MM.1S (cell line): ENCODE measurements around the gene NDFIP1.

Experiments
- DNase-seq: peaks from one replicate; pipeline ENCODE4 v3.0.0-alpha.2; 2015
- H2AFZ ChIP-seq: fragments of 300-600 bp; sonication (generic); 2 replicates; pipeline ENCODE4 v1.6.0; 2016; ENCODE audit warnings: antibody characterized with exemption, low read length
- H3F3A ChIP-seq: fragments of 300-600 bp; sonication (generic); 2 replicates; pipeline ENCODE4 v1.6.1; 2016; ENCODE audit warnings: mild to moderate bottlenecking, antibody characterized with exemption, low read length, moderate library complexity, mixed read lengths; ENCODE audit not compliant: insufficient read depth
- H3K27ac ChIP-seq: fragments of 300-600 bp; sonication (generic); 2 replicates; pipeline ENCODE4 v1.5.1; 2016; ENCODE audit warnings: mild to moderate bottlenecking, low read length
- H3K27me3 ChIP-seq: fragments of 300-600 bp; sonication (generic); replicated peaks from 2 replicates; pipeline ENCODE4 v1.6.0; 2016; ENCODE audit warnings: low read length; ENCODE audit not compliant: insufficient read depth
- H3K36me3 ChIP-seq: fragments of 300-600 bp; sonication (generic); replicated peaks from 2 replicates; pipeline ENCODE4 v1.6.1; 2016; ENCODE audit warnings: mild to moderate bottlenecking, low read length, mixed read lengths; ENCODE audit not compliant: insufficient read depth
- H3K4me1 ChIP-seq: fragments of 300-600 bp; sonication (generic); 2 replicates; pipeline ENCODE4 v1.6.1; 2016; ENCODE audit warnings: low read length, mixed read lengths
- H3K4me2 ChIP-seq: fragments of 300-600 bp; sonication (generic); 2 replicates; pipeline ENCODE4 v1.6.0; 2016; ENCODE audit warnings: low read depth, low read length
- H3K4me3 ChIP-seq: fragments of 300-600 bp; sonication (generic); 2 replicates; pipeline ENCODE4 v1.5.1; 2016; ENCODE audit warnings: low read length, mixed read lengths
- H3K79me2 ChIP-seq: fragments of 300-600 bp; sonication (generic); 2 replicates; pipeline ENCODE4 v1.6.1; 2016; ENCODE audit warnings: mixed run types, low read length, mixed read lengths
- H3K9ac ChIP-seq: fragments of 300-600 bp; sonication (generic); 2 replicates; pipeline ENCODE4 v1.6.1; 2016; ENCODE audit warnings: low read length, mixed read lengths
- H3K9me2 ChIP-seq: fragments of 300-600 bp; sonication (generic); replicated peaks from 2 replicates; pipeline ENCODE4 v1.6.1; 2016; ENCODE audit warnings: mild to moderate bottlenecking, low read length, mixed read lengths; ENCODE audit not compliant: insufficient read depth
- H3K9me3 ChIP-seq: fragments of 300-600 bp; sonication (generic); replicated peaks from 2 replicates; pipeline ENCODE4 v1.6.1; 2016; ENCODE audit warnings: mild to moderate bottlenecking, low read length, mixed read lengths; ENCODE audit not compliant: insufficient read depth
- H4K20me1 ChIP-seq: fragments of 300-600 bp; sonication (generic); 2 replicates; pipeline ENCODE4 v1.6.1; 2016; ENCODE audit warnings: mild to moderate bottlenecking, low read length, moderate library complexity, mixed read lengths; ENCODE audit not compliant: insufficient read depth
- EZH2 ChIP-seq: fragments of 300-600 bp; sonication (generic); optimal IDR thresholded peaks from 2 replicates; pipeline ENCODE3; 2017; ENCODE audit warnings: low read depth, mild to moderate bottlenecking, antibody characterized with exemption, low read length, mixed read lengths
- EZH2phosphoT487 ChIP-seq: fragments of 300-600 bp; sonication (generic); IDR thresholded peaks from 2 replicates; pipeline ENCODE4 v1.6.1; 2018; ENCODE audit warnings: antibody characterized with exemption, low read length
- TF ChIP-seq, protein P1 (sequence below): fragments of 300-600 bp; sonication (generic); IDR thresholded peaks from 2 replicates; pipeline ENCODE4 v1.5.1; 2016; ENCODE audit warnings: antibody characterized with exemption, low read length, mixed read lengths

The NDFIP1 gene

DNA sequence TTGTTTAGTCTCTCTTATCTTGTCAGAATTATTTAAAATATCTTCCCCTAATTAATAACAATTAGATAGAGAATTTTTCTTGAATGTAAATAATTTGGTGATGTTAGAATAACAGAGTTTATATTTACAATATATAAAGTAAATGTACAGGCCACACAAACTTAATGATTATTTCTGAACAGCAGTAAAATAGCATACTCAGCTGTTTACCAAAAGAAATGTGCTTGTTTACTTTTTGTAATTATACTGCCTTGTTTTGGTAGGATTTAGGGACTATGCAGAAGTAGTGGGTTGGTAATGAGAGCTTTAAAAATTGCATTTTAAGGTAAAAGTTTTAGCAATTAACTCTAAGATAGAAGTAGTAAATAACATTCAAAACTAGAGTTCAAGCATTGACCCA is 17.4 kb downstream of the NDFIP1 start:
- TF ChIP-seq, protein P1, sequence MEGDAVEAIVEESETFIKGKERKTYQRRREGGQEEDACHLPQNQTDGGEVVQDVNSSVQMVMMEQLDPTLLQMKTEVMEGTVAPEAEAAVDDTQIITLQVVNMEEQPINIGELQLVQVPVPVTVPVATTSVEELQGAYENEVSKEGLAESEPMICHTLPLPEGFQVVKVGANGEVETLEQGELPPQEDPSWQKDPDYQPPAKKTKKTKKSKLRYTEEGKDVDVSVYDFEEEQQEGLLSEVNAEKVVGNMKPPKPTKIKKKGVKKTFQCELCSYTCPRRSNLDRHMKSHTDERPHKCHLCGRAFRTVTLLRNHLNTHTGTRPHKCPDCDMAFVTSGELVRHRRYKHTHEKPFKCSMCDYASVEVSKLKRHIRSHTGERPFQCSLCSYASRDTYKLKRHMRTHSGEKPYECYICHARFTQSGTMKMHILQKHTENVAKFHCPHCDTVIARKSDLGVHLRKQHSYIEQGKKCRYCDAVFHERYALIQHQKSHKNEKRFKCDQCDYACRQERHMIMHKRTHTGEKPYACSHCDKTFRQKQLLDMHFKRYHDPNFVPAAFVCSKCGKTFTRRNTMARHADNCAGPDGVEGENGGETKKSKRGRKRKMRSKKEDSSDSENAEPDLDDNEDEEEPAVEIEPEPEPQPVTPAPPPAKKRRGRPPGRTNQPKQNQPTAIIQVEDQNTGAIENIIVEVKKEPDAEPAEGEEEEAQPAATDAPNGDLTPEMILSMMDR: no peak
- TF ChIP-seq EZH2phosphoT487 (no peak), EZH2 (no peak)
- H4K20me1 ChIP-seq: peaks cover 4% of the 10 kb centered on the region

DNA sequence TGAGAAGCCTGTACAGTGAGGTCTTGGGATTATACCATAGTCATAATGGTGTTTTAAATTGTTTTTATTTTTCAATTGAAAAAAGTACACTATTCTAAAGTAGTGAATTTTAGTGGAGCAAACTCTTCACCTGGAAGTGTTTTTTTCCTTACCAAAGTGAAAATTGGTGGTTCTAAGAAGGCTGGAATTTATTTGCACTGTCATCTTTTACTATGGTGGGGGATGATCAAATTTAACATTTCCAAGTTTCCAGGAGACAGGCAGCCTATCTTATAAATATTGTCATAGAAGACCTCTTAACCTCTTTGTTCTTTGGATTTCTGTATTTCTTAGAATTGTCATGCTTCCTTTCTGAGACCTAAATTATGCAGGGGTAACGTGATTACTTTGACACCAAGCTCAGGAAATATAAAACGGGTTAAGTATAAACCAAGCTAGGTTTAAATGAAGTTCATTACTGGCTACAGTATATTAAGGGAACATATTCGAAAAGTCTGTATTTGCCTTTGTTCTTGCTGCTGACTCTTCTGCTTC is 20.2 kb downstream of the NDFIP1 start:
- H3K9me3 ChIP-seq: no peaks in the 10 kb centered on the region
- H3K9ac ChIP-seq: no peak overlapping the region
- no peaks in the 10 kb centered on the region for H3K27me3 ChIP-seq
- no peaks in the 10 kb centered on the region for H3K36me3 ChIP-seq
- peaks cover under 1% of the 10 kb centered on the region for H4K20me1 ChIP-seq
- no peak overlapping the region for H3K4me2 ChIP-seq
- H3K4me3 ChIP-seq: no peak overlapping the region
- H3K79me2 ChIP-seq: peaks cover 84% of the 10 kb centered on the region
- H3F3A ChIP-seq: no peaks in the 10 kb centered on the region
- H3K4me1 ChIP-seq: no peaks in the 10 kb centered on the region
- H3K9me2 ChIP-seq: no peaks in the 10 kb centered on the region
- H3K27ac ChIP-seq: no peak overlapping the region
- no peak overlapping the region for H2AFZ ChIP-seq
- DNase-seq: no peak
- TF ChIP-seq, protein P1: no peak
- no peak for TF ChIP-seq EZH2
- TF ChIP-seq EZH2phosphoT487: no peak

More for the DNA sequence above, 17.4 kb downstream of the NDFIP1 start:
- Histone ChIP-seq H3K9me2 (no peaks in the 10 kb centered on the region), H2AFZ (no peak overlapping the region), H3K27ac (no peak overlapping the region), H3K36me3 (no peaks in the 10 kb centered on the region), H3F3A (no peaks in the 10 kb centered on the region), H3K27me3 (no peaks in the 10 kb centered on the region), H3K9me3 (no peaks in the 10 kb centered on the region), H3K79me2 (peaks cover 100% of the 10 kb centered on the region), H3K4me1 (no peaks in the 10 kb centered on the region), H3K4me2 (no peak overlapping the region), H3K4me3 (no peak overlapping the region), H3K9ac (no peak overlapping the region)
- no peak for DNase-seq

DNA sequence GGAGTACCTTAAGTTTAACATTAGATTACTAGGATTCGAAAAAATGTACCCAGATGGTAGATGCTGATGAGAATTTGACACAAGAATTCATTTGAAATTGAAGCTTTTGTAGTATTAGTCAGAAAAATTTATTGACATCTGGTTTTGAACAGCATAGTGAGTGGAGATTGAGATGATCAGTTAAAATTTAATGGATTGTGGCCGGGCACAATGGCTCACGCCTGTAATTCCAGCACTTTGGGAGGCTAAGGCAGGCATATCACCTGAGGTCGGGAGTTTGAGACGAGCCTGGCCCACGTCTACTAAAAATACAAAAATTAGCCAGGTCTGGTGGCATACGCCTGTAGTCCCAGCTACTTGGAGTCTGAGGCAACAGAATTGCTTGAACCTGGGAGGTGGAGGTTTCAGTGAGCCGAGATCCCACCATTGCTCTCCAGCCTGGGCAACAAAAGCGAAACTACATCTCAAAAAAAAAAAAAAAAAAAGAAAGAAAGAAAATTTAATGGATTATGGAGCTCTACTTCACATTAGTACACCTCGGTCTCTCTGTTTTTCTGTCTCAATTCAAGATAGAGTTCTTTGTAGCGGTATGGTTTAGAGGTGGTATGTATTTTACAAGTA is 21.0 kb downstream of the NDFIP1 start:
- Histone ChIP-seq H3K27ac (no peak overlapping the region), H3K36me3 (no peaks in the 10 kb centered on the region), H3K4me1 (no peaks in the 10 kb centered on the region), H2AFZ (no peak overlapping the region), H3F3A (no peaks in the 10 kb centered on the region), H3K4me2 (no peak overlapping the region), H3K9me3 (no peaks in the 10 kb centered on the region), H3K79me2 (peaks cover 76% of the 10 kb centered on the region), H3K4me3 (no peak overlapping the region), H3K9ac (no peak overlapping the region), H3K9me2 (no peaks in the 10 kb centered on the region), H4K20me1 (no peaks in the 10 kb centered on the region; the same call in 1 of the 2 replicates), H3K27me3 (no peaks in the 10 kb centered on the region)
- DNase-seq: no peak
- TF ChIP-seq EZH2 (no peak), EZH2phosphoT487 (no peak)
- TF ChIP-seq, protein P1: no peak
